Transverse colon (tissue), 3 donors: Measurements from ENCODE around the gene REN.

Experiments used
- CTCF ChIP-seq, 5 experiments: fragments of 200-600 bp in 3 of 5; fragments of 450-650 bp in 2 of 5; sonication (generic) in 3 of 5; IDR thresholded peaks; 1 replicate in 2 of 5; 2 replicates in 3 of 5; pipeline ENCODE4 v1.5.1; 2016 to 2017; ENCODE audit warnings: antibody characterized with exemption in 5 of 5, inconsistent platforms in 3 of 5, mild to moderate bottlenecking in 2 of 5, moderate library complexity in 1 of 5
- POLR2A ChIP-seq: fragments of 450-650 bp; IDR thresholded peaks from one replicate; pipeline ENCODE4 v1.6.1; 2016; ENCODE audit warnings: antibody characterized with exemption, mild to moderate bottlenecking, moderate library complexity

- TF ChIP-seq CTCF (IDR thresholded peaks at IDR 0.05) = no peak
- no peak for TF ChIP-seq POLR2A
Measured at GRCh38 chr1:204130178-204130577, 36.0 kb downstream of the REN start.
